GM23338 (cell line): ENCODE data around the gene NXPH4. TPM values are rescaled to one million over a fixed set of nuclear protein-coding genes. Genes with fewer than 3 reads are reported as not detected.
A peak's percentile ranks its signal among the peaks of the same experiment; 100 is the strongest.

Experiments used
- ATAC-seq: fragments of 200-7000 bp; cut with Tn5 transposase; 3 replicates; pipeline ENCODE4 v1.9.1; 2020
- DNase-seq: peaks from one replicate; pipeline ENCODE4 v3.0.0-alpha.2; 2015; ENCODE audit warnings: low spot score
- H2AFZ ChIP-seq: fragments of 200-600 bp; sonication (generic); 2 replicates; pipeline ENCODE4 v1.8.0; 2016; ENCODE audit warnings: antibody characterized with exemption, mild to moderate bottlenecking, moderate library complexity
- H3F3A ChIP-seq: fragments of 200-600 bp; sonication (generic); replicated peaks from 2 replicates; pipeline ENCODE4 v1.8.0; 2017; ENCODE audit warnings: antibody characterized with exemption, mixed run types, low read depth
- H3K27ac ChIP-seq: fragments of 200-600 bp; sonication (generic); 2 replicates; pipeline ENCODE4 v1.6.1; 2016; ENCODE audit warnings: low read depth
- H3K27me3 ChIP-seq: fragments of 200-600 bp; sonication (generic); 2 replicates; pipeline ENCODE4 v1.8.0; 2016; ENCODE audit warnings: mild to moderate bottlenecking, mixed run types, moderate library complexity; ENCODE audit not compliant: insufficient read depth
- H3K36me3 ChIP-seq: fragments of 200-600 bp; sonication (generic); 2 replicates; pipeline ENCODE4 v1.8.0; 2016; ENCODE audit warnings: mild to moderate bottlenecking; ENCODE audit not compliant: insufficient read depth
- H3K4me1 ChIP-seq: fragments of 200-600 bp; sonication (generic); 2 replicates; pipeline ENCODE4 v1.8.0; 2016; ENCODE audit warnings: mild to moderate bottlenecking, moderate library complexity; ENCODE audit not compliant: insufficient read depth
- H3K4me2 ChIP-seq: fragments of 200-600 bp; sonication (generic); 2 replicates; pipeline ENCODE4 v1.7.1; 2017; ENCODE audit warnings: mixed run types
- H3K4me3 ChIP-seq: fragments of 200-600 bp; sonication (generic); 2 replicates; pipeline ENCODE4 v1.6.1; 2016; ENCODE audit warnings: mixed run types
- H3K79me2 ChIP-seq: fragments of 200-600 bp; sonication (generic); replicated peaks from 2 replicates; pipeline ENCODE4 v1.8.0; 2017; ENCODE audit warnings: mild to moderate bottlenecking; ENCODE audit not compliant: insufficient read depth
- H3K9me2 ChIP-seq: fragments of 200-600 bp; sonication (generic); 2 replicates; pipeline ENCODE4 v1.8.0; 2017; ENCODE audit not compliant: insufficient read depth
- H4K20me1 ChIP-seq: fragments of 200-600 bp; sonication (generic); replicated peaks from 2 replicates; pipeline ENCODE4 v1.8.0; 2017; ENCODE audit warnings: mild to moderate bottlenecking; ENCODE audit not compliant: insufficient read depth
- H3K27ac Mint-ChIP-seq: 2 replicates; pipeline ENCODE4 v1.8.0; 2020; ENCODE audit warnings: inconsistent platforms, mild to moderate bottlenecking, moderate library complexity, mixed read lengths
- H3K27me3 Mint-ChIP-seq: 3 replicates; pipeline ENCODE4 v1.8.0; 2022; ENCODE audit warnings: low read depth, mild to moderate bottlenecking, moderate library complexity, mixed read lengths, inconsistent platforms; ENCODE audit not compliant: insufficient read depth, poor library complexity
- H3K36me3 Mint-ChIP-seq: 3 replicates; pipeline ENCODE4 v1.8.0; 2021; ENCODE audit warnings: low read depth, mild to moderate bottlenecking, inconsistent platforms, moderate library complexity, mixed read lengths
- H3K4me1 Mint-ChIP-seq: 3 replicates; pipeline ENCODE4 v1.8.0; 2020; ENCODE audit warnings: mild to moderate bottlenecking, inconsistent platforms, mixed read lengths
- H3K4me3 Mint-ChIP-seq: 3 replicates; pipeline ENCODE4 v1.8.0; 2021; ENCODE audit warnings: moderate library complexity, mild to moderate bottlenecking, inconsistent platforms, mixed read lengths
- H3K9me3 Mint-ChIP-seq: 3 replicates; pipeline ENCODE4 v1.8.0; 2020; ENCODE audit warnings: moderate library complexity, mild to moderate bottlenecking, inconsistent platforms, mixed read lengths
- CREB1 ChIP-seq: fragments of 250-450 bp; sonication (Bioruptor Pico); IDR thresholded peaks from 2 replicates; pipeline ENCODE4 v1.5.0; 2020; ENCODE audit warnings: low read depth, mild to moderate bottlenecking, moderate library complexity
- EZH2 ChIP-seq: fragments of 200-600 bp; sonication (generic); IDR thresholded peaks from one replicate; pipeline ENCODE4 v1.8.0; 2017; ENCODE audit warnings: antibody characterized with exemption, mild to moderate bottlenecking, low read depth; ENCODE audit not compliant: unreplicated experiment
- NANOG ChIP-seq: IDR thresholded peaks from 2 replicates; pipeline ENCODE4 v1.6.1; 2016; ENCODE audit warnings: antibody characterized with exemption, borderline replicate concordance
- POLR2AphosphoS5 ChIP-seq: IDR thresholded peaks from 2 replicates; pipeline ENCODE4 v1.6.1; 2016; ENCODE audit warnings: antibody characterized with exemption, low read depth
- ZNF331 ChIP-seq: fragments of 250-450 bp; sonication (Bioruptor Pico); IDR thresholded peaks from 2 replicates; pipeline ENCODE4 v1.5.0; 2020; ENCODE audit warnings: low read depth, mild to moderate bottlenecking, moderate library complexity
- polyA plus RNA-seq: library from polyadenylated mRNA; unstranded; fragments of >200 nt; fragmentation: Nextera tagmentation; extraction: Ambion mirVana; gene quantifications from 2 replicates; pipeline ENCODE4 v1.2.1, GENCODE V29; 2016
- total RNA-seq: library from RNA; depleted of rRNA; stranded (reverse); fragments of >200 nt; shearing (Covaris generic); gene quantifications from 2 replicates; pipeline ENCODE4 v1.2.3, GENCODE V29; 2014
- TF ChIP-seq, protein P1 (sequence below), 2 experiments: fragments of 200-600 bp in 1 of 2; sonication (generic) in 1 of 2; conservative IDR thresholded peaks; 2 replicates each; pipeline versions ENCODE4 v1.5.1 to v1.6.1; 2016 to 2017; ENCODE audit warnings: antibody characterized with exemption in 2 of 2, low read depth in 2 of 2, mild to moderate bottlenecking in 2 of 2, moderate library complexity in 1 of 2

Gene NXPH4
- total and polyA plus RNA-seq, 2 experiments from 2014 or later = 0.89 to 1.5 TPM

DNA sequence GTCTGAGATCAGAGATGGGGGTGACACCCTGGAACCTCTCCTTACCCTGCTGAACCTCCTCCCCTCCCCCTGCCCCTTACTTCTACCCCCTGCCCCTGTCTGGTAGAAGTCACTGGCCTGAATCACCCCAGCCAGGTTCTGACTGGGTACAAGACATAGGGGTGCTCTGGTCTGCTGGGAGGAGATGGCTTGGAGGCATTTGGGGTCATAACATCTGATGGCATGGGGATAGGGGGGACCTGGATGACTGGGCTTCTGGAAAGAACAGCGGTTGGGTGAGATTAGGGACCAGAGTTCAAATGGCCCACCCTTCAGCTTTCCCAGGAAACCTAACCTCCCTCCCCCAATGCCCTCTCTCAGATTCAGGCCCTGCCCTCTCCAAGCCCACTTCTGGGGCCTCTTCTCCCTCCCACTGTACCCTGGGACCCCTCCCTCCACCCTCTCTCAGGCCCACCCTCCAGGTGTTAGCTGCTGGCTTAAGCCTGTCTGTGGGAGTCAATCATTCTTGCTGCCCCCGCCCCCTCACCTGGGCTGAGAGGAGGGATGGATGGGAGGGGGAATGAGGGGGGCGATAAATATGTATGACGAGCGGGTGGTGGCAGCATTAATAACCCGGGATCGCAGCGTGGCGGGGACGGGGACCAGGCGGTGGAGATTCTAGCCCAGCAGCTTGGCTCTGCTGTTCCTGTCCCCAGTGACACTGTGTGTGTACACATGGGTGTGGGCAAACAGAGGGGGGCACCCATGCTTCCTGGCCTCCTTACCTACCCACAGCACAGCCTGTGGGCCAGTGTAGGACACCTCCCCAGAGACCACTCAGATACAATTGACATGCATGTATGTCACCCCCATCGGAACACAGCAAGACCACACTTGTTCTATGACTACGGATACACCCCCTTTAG is 5.9 kb downstream of the NXPH4 start:
- Mint-ChIP-seq H3K27me3 (peaks cover 91% of the 10 kb centered on the region), H3K4me3 (peak overlapping the region; percentile 20; the same call in 2 of the 3 replicates), H3K4me1 (peaks cover 67% of the 10 kb centered on the region), H3K36me3 (no peaks in the 10 kb centered on the region; the same call in 2 of the 3 replicates), H3K9me3 (peaks cover 3% of the 10 kb centered on the region), H3K27ac (no peak overlapping the region)
- Histone ChIP-seq H3K27me3 (peaks cover 99% of the 10 kb centered on the region), H3K4me2 (peak overlapping the region; percentile 76), H3K36me3 (no peaks in the 10 kb centered on the region), H3K9me2 (no peaks in the 10 kb centered on the region), H3K27ac (no peak overlapping the region), H3K79me2 (no peaks in the 10 kb centered on the region), H3F3A (peaks cover 24% of the 10 kb centered on the region; the same call in 1 of the 2 replicates), H4K20me1 (peaks cover 7% of the 10 kb centered on the region; the same call in 1 of the 2 replicates), H2AFZ (no peak overlapping the region), H3K4me3 (peak overlapping the region; percentile 43; the same call in 1 of the 2 replicates), H3K4me1 (peaks cover 60% of the 10 kb centered on the region)
- ATAC-seq = no peak
- DNase-seq = peak; percentile 47
- no peak for TF ChIP-seq ZNF331
- TF ChIP-seq CREB1 = no peak
- peak; percentile 14 for TF ChIP-seq EZH2

DNA sequence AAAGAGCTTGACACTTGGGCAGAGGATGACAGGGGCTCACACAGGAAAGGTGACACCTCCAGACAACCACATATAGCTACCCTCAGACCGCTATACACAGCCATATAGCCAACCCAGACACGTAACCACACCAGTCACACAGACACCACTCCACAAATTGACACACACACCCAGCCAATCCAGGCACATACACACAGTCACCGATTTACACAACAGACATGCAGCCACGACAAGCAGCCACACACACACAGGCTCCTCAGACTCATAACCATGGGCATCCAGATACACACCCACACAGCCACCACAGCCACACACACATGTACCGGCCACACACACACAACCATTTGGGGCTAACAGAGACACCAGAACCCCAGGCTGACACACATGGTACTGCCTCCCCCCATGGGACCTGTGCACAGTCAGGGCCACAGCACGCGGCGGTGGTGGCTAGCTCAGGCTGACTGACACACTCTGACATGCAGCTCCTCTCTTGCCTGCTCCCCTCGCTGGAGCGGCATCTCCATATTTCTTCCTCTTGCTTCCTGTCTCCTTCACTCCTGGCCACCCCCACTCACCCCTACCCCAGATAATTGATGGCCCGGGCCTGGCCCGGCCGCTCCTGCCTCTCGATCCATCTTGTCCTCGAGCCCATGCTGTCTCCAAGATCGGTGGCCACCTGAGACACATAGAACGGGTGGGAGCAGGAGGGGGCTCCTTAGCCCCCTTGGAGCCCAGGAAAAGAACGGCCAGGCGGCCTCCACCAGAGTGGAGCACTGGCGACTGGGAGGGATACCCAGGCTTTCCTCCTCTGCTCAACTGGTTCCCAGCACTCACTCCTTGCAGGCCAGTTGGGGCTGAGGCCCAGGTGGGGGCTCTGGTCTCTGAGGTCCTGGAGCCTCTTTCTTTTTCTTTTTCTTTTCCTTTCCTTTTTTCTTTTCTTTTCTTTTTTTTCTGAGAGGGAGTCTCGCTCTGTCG is 6.9 kb downstream of the NXPH4 start:
- H3F3A ChIP-seq = peaks cover 26% of the 10 kb centered on the region; the same call in 1 of the 2 replicates
- H3K27me3 ChIP-seq = peaks cover 99% of the 10 kb centered on the region
- Mint-ChIP-seq H3K27ac (no peak overlapping the region), H3K4me1 (peaks cover 67% of the 10 kb centered on the region), H3K4me3 (peak overlapping the region; percentile 0; the same call in 1 of the 3 replicates), H3K36me3 (no peaks in the 10 kb centered on the region; the same call in 2 of the 3 replicates), H3K27me3 (peaks cover 82% of the 10 kb centered on the region), H3K9me3 (peaks cover 3% of the 10 kb centered on the region)
- no peak overlapping the region for H3K4me3 ChIP-seq
- TF ChIP-seq POLR2AphosphoS5 = no peak
- no peak for TF ChIP-seq NANOG
- TF ChIP-seq, protein P1, sequence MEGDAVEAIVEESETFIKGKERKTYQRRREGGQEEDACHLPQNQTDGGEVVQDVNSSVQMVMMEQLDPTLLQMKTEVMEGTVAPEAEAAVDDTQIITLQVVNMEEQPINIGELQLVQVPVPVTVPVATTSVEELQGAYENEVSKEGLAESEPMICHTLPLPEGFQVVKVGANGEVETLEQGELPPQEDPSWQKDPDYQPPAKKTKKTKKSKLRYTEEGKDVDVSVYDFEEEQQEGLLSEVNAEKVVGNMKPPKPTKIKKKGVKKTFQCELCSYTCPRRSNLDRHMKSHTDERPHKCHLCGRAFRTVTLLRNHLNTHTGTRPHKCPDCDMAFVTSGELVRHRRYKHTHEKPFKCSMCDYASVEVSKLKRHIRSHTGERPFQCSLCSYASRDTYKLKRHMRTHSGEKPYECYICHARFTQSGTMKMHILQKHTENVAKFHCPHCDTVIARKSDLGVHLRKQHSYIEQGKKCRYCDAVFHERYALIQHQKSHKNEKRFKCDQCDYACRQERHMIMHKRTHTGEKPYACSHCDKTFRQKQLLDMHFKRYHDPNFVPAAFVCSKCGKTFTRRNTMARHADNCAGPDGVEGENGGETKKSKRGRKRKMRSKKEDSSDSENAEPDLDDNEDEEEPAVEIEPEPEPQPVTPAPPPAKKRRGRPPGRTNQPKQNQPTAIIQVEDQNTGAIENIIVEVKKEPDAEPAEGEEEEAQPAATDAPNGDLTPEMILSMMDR (conservative IDR thresholded peaks at IDR 0.05; ENCODE audit: low read depth in 2 of 2) = no peak
- TF ChIP-seq ZNF331 = no peak
- peaks cover 67% of the 10 kb centered on the region for H3K4me1 ChIP-seq
- peak overlapping the region; percentile 57; the same call in 1 of the 2 replicates for H3K4me2 ChIP-seq
- no peak overlapping the region for H3K27ac ChIP-seq
- no peak for DNase-seq
- H3K36me3 ChIP-seq = no peaks in the 10 kb centered on the region
- no peak overlapping the region for H2AFZ ChIP-seq
- ATAC-seq = no peak
- no peaks in the 10 kb centered on the region for H3K79me2 ChIP-seq
- H3K9me2 ChIP-seq = no peaks in the 10 kb centered on the region
- H4K20me1 ChIP-seq = peaks cover 5% of the 10 kb centered on the region; the same call in 1 of the 2 replicates
